HCT116 (cell line): ENCODE measurements around the gene SGMS1.

Source experiments
- CTCF ChIP-seq, 3 experiments: fragments of 200-600 bp in 1 of 3; sonication (generic) in 1 of 3; IDR thresholded peaks in 2 of 3; conservative IDR thresholded peaks in 1 of 3; 2 replicates each; pipeline ENCODE4 v1.5.1; 2012 to 2017; ENCODE audit warnings: low read depth in 2 of 3, low read length in 2 of 3, antibody characterized with exemption in 1 of 3, borderline replicate concordance in 1 of 3, control low read depth in 1 of 3, mild to moderate bottlenecking in 1 of 3, mixed read lengths in 1 of 3, mixed run types in 1 of 3, moderate library complexity in 1 of 3; ENCODE audit not compliant: insufficient read depth in 1 of 3
- EZH2 ChIP-seq: fragments of 200-600 bp; sonication (generic); IDR thresholded peaks from 2 replicates; pipeline ENCODE4 v1.6.1; 2017; ENCODE audit warnings: antibody characterized with exemption, mixed run types
- EZH2phosphoT487 ChIP-seq: fragments of 200-600 bp; IDR thresholded peaks from 2 replicates; pipeline ENCODE4 v1.6.1; 2018; ENCODE audit warnings: antibody characterized with exemption, borderline replicate concordance
- JUND ChIP-seq: IDR thresholded peaks from 2 replicates; pipeline ENCODE4 v1.6.1; 2012
- MAX ChIP-seq: IDR thresholded peaks from 2 replicates; pipeline ENCODE4 v1.6.1; 2012
- POLR2A ChIP-seq: IDR thresholded peaks from 2 replicates; pipeline ENCODE4 v1.7.0; 2011; ENCODE audit warnings: borderline replicate concordance; ENCODE audit not compliant: insufficient read depth, insufficient read length; ENCODE audit errors: extremely low read depth
- POLR2AphosphoS5 ChIP-seq: IDR thresholded peaks from 2 replicates; pipeline ENCODE4 v1.6.1; 2011; ENCODE audit warnings: mild to moderate bottlenecking, low read depth, low read length, moderate library complexity
- RAD21 ChIP-seq: IDR thresholded peaks from 2 replicates; pipeline ENCODE4 v1.6.1; 2012; ENCODE audit warnings: low read depth, mild to moderate bottlenecking
- REST ChIP-seq: IDR thresholded peaks from 2 replicates; pipeline ENCODE4 v1.6.1; 2012; ENCODE audit warnings: low read depth
- SP1 ChIP-seq: IDR thresholded peaks from 2 replicates; pipeline ENCODE4 v1.6.1; 2012; ENCODE audit warnings: low read depth
- TCF7L2 ChIP-seq: IDR thresholded peaks from 2 replicates; pipeline ENCODE4 v1.7.0; 2011; ENCODE audit warnings: borderline replicate concordance, inconsistent platforms; ENCODE audit not compliant: insufficient read depth, insufficient read length; ENCODE audit errors: extremely low read depth
- ZBTB33 ChIP-seq: IDR thresholded peaks from 2 replicates; pipeline ENCODE4 v1.6.1; 2011; ENCODE audit warnings: mild to moderate bottlenecking, low read length, moderate library complexity; ENCODE audit not compliant: insufficient replicate concordance; ENCODE audit errors: extremely low read depth
- TF ChIP-seq, protein P1 (sequence below): IDR thresholded peaks from 2 replicates; pipeline ENCODE4 v1.6.1; 2012

- TF ChIP-seq POLR2A (no peak), EZH2phosphoT487 (no peak), SP1 (no peak), CTCF (IDR thresholded peaks at IDR 0.05 in 2 of 3, conservative IDR thresholded peaks at IDR 0.05 in 1 of 3; ENCODE audit: borderline replicate concordance in 1 of 3, insufficient read depth in 1 of 3, low read depth in 2 of 3, low read length in 2 of 3) (no peak), MAX (no peak), EZH2 (no peak), JUND (no peak), ZBTB33 (no peak), RAD21 (no peak), POLR2AphosphoS5 (no peak), TCF7L2 (no peak), REST (no peak)
- TF ChIP-seq, protein P1, sequence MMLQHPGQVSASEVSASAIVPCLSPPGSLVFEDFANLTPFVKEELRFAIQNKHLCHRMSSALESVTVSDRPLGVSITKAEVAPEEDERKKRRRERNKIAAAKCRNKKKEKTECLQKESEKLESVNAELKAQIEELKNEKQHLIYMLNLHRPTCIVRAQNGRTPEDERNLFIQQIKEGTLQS = no peak
These were observed 82.4 kb downstream of the SGMS1 start for GRCh38 chr10:50541317-50541716.
